Natural killer cell (primary cell): ENCODE results near the gene OMP. TPM values are rescaled to one million over a fixed set of nuclear protein-coding genes. Genes with fewer than 3 reads are reported as not detected.

Source experiments
- ATAC-seq, 3 donors: fragments of 150-1000 bp in 2 of 3; fragments of 200-7000 bp in 1 of 3; cut with Tn5 transposase; 1 replicate in 1 of 3; 2 replicates in 2 of 3; pipeline ENCODE4 v1.10.0; 2021; ENCODE audit warnings: mild to moderate bottlenecking in 2 of 3, moderate library complexity in 2 of 3
- DNase-seq, 2 donors: peaks; one replicate each; pipeline versions ENCODE4 v3.0.0 to v3.0.0-alpha.2; 2013 to 2021; ENCODE audit warnings: mixed read lengths in 1 of 2
- H3K27ac ChIP-seq: one replicate; pipeline ENCODE4 v1.5.1; 2013; ENCODE audit warnings: mild to moderate bottlenecking, low read length
- H3K27me3 ChIP-seq: one replicate; pipeline ENCODE4 v1.6.1; 2013; ENCODE audit warnings: low read length; ENCODE audit not compliant: control insufficient read depth, insufficient read depth
- H3K36me3 ChIP-seq: one replicate; pipeline ENCODE4 v1.6.1; 2013; ENCODE audit warnings: low read length; ENCODE audit not compliant: control insufficient read depth, insufficient read depth
- H3K4me1 ChIP-seq: one replicate; pipeline ENCODE4 v1.6.1; 2013; ENCODE audit warnings: low read length; ENCODE audit not compliant: control insufficient read depth, insufficient read depth
- H3K4me3 ChIP-seq: one replicate; pipeline ENCODE4 v1.5.1; 2013; ENCODE audit warnings: low read length
- H3K9me3 ChIP-seq: one replicate; pipeline ENCODE4 v1.6.1; 2013; ENCODE audit warnings: low read length; ENCODE audit not compliant: control insufficient read depth, insufficient read depth
- H3K27ac Mint-ChIP-seq, 2 donors: one replicate each; pipeline ENCODE4 v1.8.0; 2022; ENCODE audit warnings: mild to moderate bottlenecking in 2 of 2, mixed read lengths in 2 of 2, moderate library complexity in 1 of 2
- H3K27me3 Mint-ChIP-seq, 2 donors: one replicate each; pipeline ENCODE4 v1.8.0; 2022; ENCODE audit warnings: low read depth in 2 of 2, mixed read lengths in 2 of 2
- H3K36me3 Mint-ChIP-seq: one replicate; pipeline ENCODE4 v1.8.0; 2022; ENCODE audit warnings: mixed read lengths
- H3K4me1 Mint-ChIP-seq, 2 donors: one replicate each; pipeline ENCODE4 v1.8.0; 2022; ENCODE audit warnings: mixed read lengths in 2 of 2
- H3K4me3 Mint-ChIP-seq: one replicate; pipeline ENCODE4 v1.8.0; 2022; ENCODE audit warnings: mild to moderate bottlenecking, moderate library complexity, mixed read lengths
- H3K9me3 Mint-ChIP-seq, 2 donors: one replicate each; pipeline ENCODE4 v1.8.0; 2022; ENCODE audit warnings: mixed read lengths in 2 of 2
- WGBS: methylation state at CpG from one replicate; pipeline ENCODE4 v1.1.7; 2013; ENCODE audit warnings: missing lambda C conversion rate; ENCODE audit not compliant: insufficient coverage; 5-methylcytosine and 5-hydroxymethylcytosine counted together
- intact Hi-C: fragments of 100-400 bp; cut with micrococcal nuclease; formaldehyde crosslinking; loops from one replicate; pipeline ENCODE4 v1.14.2; 2022
- total RNA-seq, 4 donors: library from RNA; stranded (reverse); fragments of 120-200 nt in 1 of 4; gene quantifications; one replicate each; pipeline versions ENCODE4 v1.2.3 to v1.2.4, GENCODE V29; 2013 to 2022
- TF ChIP-seq, protein P1 (sequence below): fragments of 200-600 bp; IDR thresholded peaks from one replicate; pipeline ENCODE4 v1.8.0; 2022; ENCODE audit warnings: antibody characterized with exemption

Gene OMP
- total RNA-seq, 3 donors from 2014 or later (not counting 1 experiment from before 2014, with no cell fraction given), result 0.82 to 1.4 (median 0.85) TPM

DNA sequence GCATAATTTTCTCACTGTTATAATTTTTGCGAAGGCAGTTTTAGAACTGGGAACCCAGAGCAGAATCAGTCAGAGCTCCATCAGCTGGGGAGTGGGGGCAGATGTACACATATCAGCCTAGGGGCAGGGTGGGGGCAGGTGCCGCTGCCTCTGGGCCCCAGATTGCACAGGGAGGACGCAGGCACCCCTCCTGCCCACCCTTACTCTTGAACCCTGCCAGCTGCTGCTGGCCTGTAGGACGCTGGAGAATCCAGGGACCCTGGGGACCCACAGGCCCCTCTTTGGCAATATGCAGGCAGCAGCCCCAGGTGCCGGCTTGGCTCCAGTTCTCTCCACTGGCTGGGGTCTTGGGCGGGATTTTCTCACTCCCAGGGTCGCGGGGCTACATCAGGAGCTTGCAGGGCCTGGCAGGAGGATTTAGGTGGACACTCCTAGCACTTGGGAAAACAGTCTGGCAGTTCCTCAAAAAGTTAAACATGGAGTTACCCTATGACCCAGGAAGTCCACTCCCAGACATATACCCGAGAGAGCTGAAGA, 44.6 kb upstream of the OMP start:
- H3K27ac ChIP-seq, result no peak overlapping the region
- Mint-ChIP-seq H3K27ac (no peak overlapping the region), H3K4me1 (no peaks in the 10 kb centered on the region), H3K36me3 (no peaks in the 10 kb centered on the region), H3K4me3 (no peak overlapping the region), H3K27me3 (peaks cover 0 to 18% of the 10 kb centered on the region in 2 donors), H3K9me3 (peaks cover 2 to 3% of the 10 kb centered on the region in 2 donors)
- ATAC-seq, result no peak
- no peaks in the 10 kb centered on the region for H3K4me1 ChIP-seq
- H3K9me3 ChIP-seq, result peaks cover 16% of the 10 kb centered on the region
- WGBS, result 73% methylated on average over 9 of the region's 9 CpGs
- no peaks in the 10 kb centered on the region for H3K27me3 ChIP-seq
- DNase-seq, result no peak
- TF ChIP-seq, protein P1, sequence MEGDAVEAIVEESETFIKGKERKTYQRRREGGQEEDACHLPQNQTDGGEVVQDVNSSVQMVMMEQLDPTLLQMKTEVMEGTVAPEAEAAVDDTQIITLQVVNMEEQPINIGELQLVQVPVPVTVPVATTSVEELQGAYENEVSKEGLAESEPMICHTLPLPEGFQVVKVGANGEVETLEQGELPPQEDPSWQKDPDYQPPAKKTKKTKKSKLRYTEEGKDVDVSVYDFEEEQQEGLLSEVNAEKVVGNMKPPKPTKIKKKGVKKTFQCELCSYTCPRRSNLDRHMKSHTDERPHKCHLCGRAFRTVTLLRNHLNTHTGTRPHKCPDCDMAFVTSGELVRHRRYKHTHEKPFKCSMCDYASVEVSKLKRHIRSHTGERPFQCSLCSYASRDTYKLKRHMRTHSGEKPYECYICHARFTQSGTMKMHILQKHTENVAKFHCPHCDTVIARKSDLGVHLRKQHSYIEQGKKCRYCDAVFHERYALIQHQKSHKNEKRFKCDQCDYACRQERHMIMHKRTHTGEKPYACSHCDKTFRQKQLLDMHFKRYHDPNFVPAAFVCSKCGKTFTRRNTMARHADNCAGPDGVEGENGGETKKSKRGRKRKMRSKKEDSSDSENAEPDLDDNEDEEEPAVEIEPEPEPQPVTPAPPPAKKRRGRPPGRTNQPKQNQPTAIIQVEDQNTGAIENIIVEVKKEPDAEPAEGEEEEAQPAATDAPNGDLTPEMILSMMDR, result no peak
- H3K36me3 ChIP-seq, result no peaks in the 10 kb centered on the region
- intact Hi-C loops, result no loop called here
- H3K4me3 ChIP-seq, result no peak overlapping the region

DNA sequence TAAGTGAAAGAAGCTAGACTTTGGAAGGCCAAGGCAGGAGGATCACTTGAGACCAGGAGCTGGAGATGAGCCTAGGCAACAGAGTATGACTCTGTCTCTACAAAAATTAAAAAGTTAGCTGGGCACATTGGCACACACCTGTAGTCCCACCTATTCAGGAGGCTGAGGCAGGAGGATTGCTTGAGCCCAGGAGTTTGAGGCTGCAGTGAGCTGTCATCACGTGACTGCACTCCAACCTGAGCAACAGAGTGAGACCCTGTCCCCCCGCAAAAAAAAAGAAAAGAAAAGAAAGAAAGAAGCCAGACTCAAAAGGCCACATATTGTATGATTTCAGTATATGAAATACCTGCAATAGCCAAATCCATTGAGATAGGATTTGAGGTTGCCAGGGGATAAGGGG, 43.7 kb upstream of the OMP start:
- Mint-ChIP-seq H3K4me3 (no peak overlapping the region), H3K9me3 (peaks cover 2 to 3% of the 10 kb centered on the region in 2 donors), H3K27ac (no peak overlapping the region), H3K4me1 (no peaks in the 10 kb centered on the region), H3K27me3 (peaks cover 0 to 18% of the 10 kb centered on the region in 2 donors), H3K36me3 (no peaks in the 10 kb centered on the region)
- H3K27ac ChIP-seq, result no peak overlapping the region
- ATAC-seq (no peak), DNase-seq (no peak)
- intact Hi-C loops, result no loop called here
- TF ChIP-seq, protein P1, result no peak
- peaks cover 16% of the 10 kb centered on the region for H3K9me3 ChIP-seq
- H3K4me3 ChIP-seq, result no peak overlapping the region
- no peaks in the 10 kb centered on the region for H3K36me3 ChIP-seq
- H3K4me1 ChIP-seq, result no peaks in the 10 kb centered on the region
- no peaks in the 10 kb centered on the region for H3K27me3 ChIP-seq
- 78% methylated on average over 2 of the region's 2 CpGs for WGBS

DNA sequence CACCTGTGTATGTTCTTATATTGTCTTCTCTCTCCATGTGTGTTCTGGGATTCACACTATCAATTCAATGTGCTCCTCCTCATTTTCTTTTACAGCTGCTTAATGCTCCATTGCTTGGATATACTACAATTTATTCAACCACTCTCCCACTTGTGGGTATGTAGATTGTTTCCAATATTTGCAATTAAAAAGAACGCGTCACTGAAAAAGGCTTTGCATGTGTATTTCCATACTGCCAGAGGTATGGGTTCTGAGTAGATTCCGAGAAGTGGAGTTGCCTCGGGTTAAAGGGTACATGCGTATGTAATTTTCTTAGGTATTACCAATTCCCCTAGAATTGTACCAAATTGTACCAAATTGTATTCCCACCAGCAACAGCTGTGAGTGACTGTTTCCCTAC, 42.8 kb upstream of the OMP start:
- WGBS, result 90% methylated on average over 5 of the region's 5 CpGs

More for the DNA sequence above, 42.8 kb upstream of the OMP start:
- TF ChIP-seq, protein P1, result no peak
- H3K4me3 Mint-ChIP-seq, result no peak overlapping the region
- Histone ChIP-seq H3K9me3 (peaks cover 16% of the 10 kb centered on the region), H3K4me1 (no peaks in the 10 kb centered on the region), H3K27me3 (no peaks in the 10 kb centered on the region), H3K4me3 (no peak overlapping the region), H3K27ac (no peak overlapping the region), H3K36me3 (no peaks in the 10 kb centered on the region)
- DNase-seq (no peak), ATAC-seq (no peak)
- intact Hi-C loops, result no loop called here
- peaks cover 2 to 18% of the 10 kb centered on the region in 2 donors for H3K27me3 Mint-ChIP-seq
- H3K9me3 Mint-ChIP-seq, result peaks cover 2 to 3% of the 10 kb centered on the region in 2 donors
- no peaks in the 10 kb centered on the region for H3K4me1 Mint-ChIP-seq
- no peak overlapping the region for H3K27ac Mint-ChIP-seq
- no peaks in the 10 kb centered on the region for H3K36me3 Mint-ChIP-seq
